Ovary (tissue), 9 donors: ENCODE data around the gene HNRNPLL. TPM values are rescaled to one million over a fixed set of nuclear protein-coding genes. Genes with fewer than 3 reads are reported as not detected.

Source experiments
- DNase-seq, 5 donors: peaks; one replicate each; pipeline ENCODE4 v3.0.0-alpha.2; 2019 to 2020
- H3K27ac ChIP-seq, 2 donors: fragments of 200-600 bp; one replicate each; pipeline versions ENCODE4 v1.5.1 to v1.8.0; 2019 to 2022
- H3K27me3 ChIP-seq: fragments of 200-600 bp; one replicate; pipeline ENCODE4 v1.8.0; 2022
- H3K36me3 ChIP-seq: fragments of 200-600 bp; sonication (generic); one replicate; pipeline ENCODE4 v1.5.1; 2019
- H3K4me1 ChIP-seq: one replicate; pipeline ENCODE4 v1.8.1; 2013; ENCODE audit warnings: mild to moderate bottlenecking, moderate library complexity; ENCODE audit not compliant: insufficient read depth
- H3K4me3 ChIP-seq: fragments of 200-600 bp; sonication (generic); one replicate; pipeline ENCODE4 v1.5.1; 2017
- H3K9me3 ChIP-seq, 2 donors: fragments of 200-600 bp in 1 of 2; sonication (generic) in 1 of 2; one replicate each; pipeline versions ENCODE4 v1.5.1 to v1.8.1; 2013 to 2019; ENCODE audit warnings: mild to moderate bottlenecking in 1 of 2, moderate library complexity in 1 of 2
- CTCF ChIP-seq, 3 donors: fragments of 450-650 bp in 2 of 3; fragments of 200-600 bp in 1 of 3; IDR thresholded peaks; one replicate each; pipeline versions ENCODE4 v1.5.1 to v1.8.0; 2016 to 2022; ENCODE audit warnings: antibody characterized with exemption in 3 of 3, mild to moderate bottlenecking in 1 of 3
- EP300 ChIP-seq: sonication (generic); formaldehyde crosslinking; IDR thresholded peaks from one replicate; pipeline ENCODE4 v1.6.1; 2017; ENCODE audit warnings: antibody characterized with exemption
- POLR2A ChIP-seq: fragments of 450-650 bp; IDR thresholded peaks from one replicate; pipeline ENCODE4 v1.6.1; 2017; ENCODE audit warnings: antibody characterized with exemption, mild to moderate bottlenecking, moderate library complexity
- WGBS, 3 donors: extraction: QIAGEN DNeasy Blood & Tissue Kit in 1 of 3; methylation state at CpG; one replicate each; pipeline versions ENCODE4 v1.1.5 to v1.1.7; 2013 to 2017; 5-methylcytosine and 5-hydroxymethylcytosine counted together
- intact Hi-C, 4 donors: fragments of 100-400 bp; cut with DNase I; formaldehyde crosslinking; loops; one replicate each; pipeline versions ENCODE4 v1.11.0 to v1.15.1; 2022 to 2023
- polyA plus RNA-seq, 2 donors: library from polyadenylated mRNA; stranded (reverse); fragments of 200-250 nt in 1 of 2; fragments of 350-450 nt in 1 of 2; fragmentation: Illumina TruSeq in 1 of 2; extraction: RNeasy Lipid Tissue Mini Kit (QIAGEN cat#74804) in 1 of 2; gene quantifications; one replicate each; pipeline ENCODE4 v1.2.3, GENCODE V29; 2013 to 2014
- total RNA-seq, 7 donors: library from RNA; depleted of rRNA in 2 of 7; stranded (reverse); fragments of >200 nt in 2 of 7; fragmentation: NEBNext Ultra II Directional in 3 of 7; extraction: Animal tissue kit (Norgen Biotek cat#: 25700) in 3 of 7; gene quantifications; one replicate each; pipeline versions ENCODE4 v1.1.0 to v1.2.4, GENCODE V29; 2016 to 2023
- donor health status: DM: no; HTN: no; CAD: no; lungs with moderate emphysema.
- donor health status: DM: no; HTN: no; CAD: no.
- donor health status: Bipolar disorder and iron deficiency.
- donor health status: DM: yes; HTN: yes; CAD: no.
- donor health status: DM: no; HTN: no; CAD: no.
- donor health status: DM: yes; HTN: yes; CAD: no.

HNRNPLL gene
- total and polyA plus RNA-seq, 9 donors, result 19.1 to 59.2 (median 47.1) TPM

GRCh38 chr2:38516526-38516925 is 86.2 kb downstream of the HNRNPLL start:
- DNase-seq, result no peak
- intact Hi-C loops, result no loop called here
- H3K27ac ChIP-seq, result peak overlapping the region in 1 of 2 donors; percentile 89
- 76 to 81% (median 77%) methylated on average over 6 of the region's 6 CpGs for WGBS, 3 donors
- no peaks in the 10 kb centered on the region for H3K27me3 ChIP-seq
- H3K4me1 ChIP-seq, result peaks cover 8% of the 10 kb centered on the region
- TF ChIP-seq CTCF (IDR thresholded peaks at IDR 0.05), result no peak
- no peak for TF ChIP-seq EP300
- no peak for TF ChIP-seq POLR2A
- no peak overlapping the region for H3K4me3 ChIP-seq
- H3K36me3 ChIP-seq, result no peaks in the 10 kb centered on the region
- no peaks in the 10 kb centered on the region for H3K9me3 ChIP-seq

GRCh38 chr2:38516122-38516521 is 86.6 kb downstream of the HNRNPLL start:
- Histone ChIP-seq H3K4me1 (peaks cover 8% of the 10 kb centered on the region), H3K9me3 (no peaks in the 10 kb centered on the region), H3K36me3 (no peaks in the 10 kb centered on the region), H3K27me3 (no peaks in the 10 kb centered on the region), H3K27ac (peak overlapping the region in 1 of 2 donors; percentile 89), H3K4me3 (no peak overlapping the region)
- TF ChIP-seq EP300 (no peak), POLR2A (no peak), CTCF (IDR thresholded peaks at IDR 0.05) (no peak)
- 55 to 60% (median 56%) methylated on average over 3 of the region's 3 CpGs for WGBS, 3 donors
- DNase-seq, result no peak
- intact Hi-C loops, result no loop called here

- DNase-seq, result peak; percentile 84 to 91 (median 88)
- H3K4me1 ChIP-seq, result peaks cover 8% of the 10 kb centered on the region
- H3K9me3 ChIP-seq, result no peaks in the 10 kb centered on the region
- no peaks in the 10 kb centered on the region for H3K27me3 ChIP-seq
- WGBS, 3 donors, result 6 to 18% (median 9%) methylated on average over 26 of the region's 26 CpGs
- peak overlapping the region; percentile 26 for H3K4me3 ChIP-seq
- peak overlapping the region; percentile 38 to 89 for H3K27ac ChIP-seq
- no peak for TF ChIP-seq EP300
- TF ChIP-seq CTCF (IDR thresholded peaks at IDR 0.05), result no peak
- peak; percentile 32 for TF ChIP-seq POLR2A
- H3K36me3 ChIP-seq, result no peaks in the 10 kb centered on the region
- intact Hi-C loops, result no loop called here
Observed at GRCh38 chr2:38515155-38516074, 87.3 kb downstream of the HNRNPLL start.

GRCh38 chr2:38514603-38515154 is 88.0 kb downstream of the HNRNPLL start:
- Histone ChIP-seq H3K27me3 (no peaks in the 10 kb centered on the region), H3K4me1 (peaks cover 8% of the 10 kb centered on the region), H3K27ac (peak overlapping the region in 1 of 2 donors; percentile 89), H3K4me3 (no peak overlapping the region), H3K9me3 (no peaks in the 10 kb centered on the region), H3K36me3 (no peaks in the 10 kb centered on the region)
- intact Hi-C loops, result no loop called here
- TF ChIP-seq EP300 (no peak), POLR2A (no peak), CTCF (IDR thresholded peaks at IDR 0.05) (no peak)
- DNase-seq, result peak in 1 of 5 donors; percentile 30
- WGBS, 3 donors, result 27 to 30% (median 28%) methylated on average over 3 of the region's 3 CpGs
